Measurements from ENCODE around the gene WWC1. TPM values are rescaled to one million over a fixed set of nuclear protein-coding genes. Genes with fewer than 3 reads are reported as not detected.

The WWC1 gene
- total RNA-seq, 2 experiments from 2014 or later = 0.04 to 0.60 TPM

GRCh38 chr5:168474319-168474718 is 182.9 kb downstream of the WWC1 start:
- ChIA-PET CTCF (interaction anchor here (0.6 kb wide), 1 partner anchor 17 kb away, joined by 3 read pairs; no protein-coding TSS in a partner anchor), POLR2A (no interaction called here)
- no peak overlapping the region for H3K27ac Mint-ChIP-seq
- H3K4me3 Mint-ChIP-seq = no peak overlapping the region
- peaks cover 3% of the 10 kb centered on the region for H3K27me3 Mint-ChIP-seq
- H3K4me1 Mint-ChIP-seq = no peaks in the 10 kb centered on the region
- H3K36me3 Mint-ChIP-seq (ENCODE audit: low read depth) = no peaks in the 10 kb centered on the region
- no peak for DNase-seq
- H3K9me3 Mint-ChIP-seq = no peaks in the 10 kb centered on the region

- H3K4me3 Mint-ChIP-seq = no peak overlapping the region
- H3K36me3 Mint-ChIP-seq (ENCODE audit: low read depth) = no peaks in the 10 kb centered on the region
- ChIA-PET CTCF (no interaction called here), POLR2A (interaction anchor here (0.6 kb wide), 1 partner anchor 278 kb away, joined by 6 read pairs; no protein-coding TSS in a partner anchor)
- peaks cover 11% of the 10 kb centered on the region for H3K4me1 Mint-ChIP-seq
- no peak for DNase-seq
- no peaks in the 10 kb centered on the region for H3K9me3 Mint-ChIP-seq
- H3K27ac Mint-ChIP-seq = no peak overlapping the region
- peaks cover 3% of the 10 kb centered on the region for H3K27me3 Mint-ChIP-seq
These were observed 185.6 kb downstream of the WWC1 start for GRCh38 chr5:168477060-168477459.

GRCh38 chr5:168479166-168479565 is 187.7 kb downstream of the WWC1 start:
- H3K27ac Mint-ChIP-seq = no peak overlapping the region
- H3K27me3 Mint-ChIP-seq = peaks cover 3% of the 10 kb centered on the region
- H3K9me3 Mint-ChIP-seq = no peaks in the 10 kb centered on the region
- peaks cover 16% of the 10 kb centered on the region for H3K4me1 Mint-ChIP-seq
- H3K36me3 Mint-ChIP-seq (ENCODE audit: low read depth) = no peaks in the 10 kb centered on the region
- H3K4me3 Mint-ChIP-seq = no peak overlapping the region
- ChIA-PET CTCF (no interaction called here), POLR2A (no interaction called here)
- no peak for DNase-seq

DNA sequence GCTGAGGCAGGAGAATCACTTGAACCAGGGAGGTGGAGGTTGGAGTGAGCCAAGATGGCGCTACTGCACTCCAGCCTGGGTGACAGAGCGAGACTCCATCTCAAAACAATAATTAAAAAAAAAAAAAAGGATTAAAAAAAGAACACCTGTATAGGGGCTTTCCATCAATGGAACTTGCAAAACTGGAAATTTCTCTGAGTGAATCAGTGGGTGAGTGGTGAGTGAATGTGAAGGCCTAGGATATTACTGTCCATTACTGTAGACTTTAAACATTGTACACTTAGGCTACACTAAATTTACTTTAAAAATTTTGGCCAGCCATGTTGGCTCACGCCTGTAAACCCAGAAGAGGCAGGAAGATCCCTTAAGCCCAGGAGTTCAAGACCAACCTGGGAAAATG is 189.2 kb downstream of the WWC1 start:
- CTCF ChIA-PET = interaction anchor here (1.0 kb wide), 1 partner anchor 24 kb away, joined by 3 read pairs; no protein-coding TSS in a partner anchor
- no peak overlapping the region for H3K4me3 Mint-ChIP-seq
- H3K4me1 Mint-ChIP-seq = peaks cover 22% of the 10 kb centered on the region
- DNase-seq = no peak
- H3K27ac Mint-ChIP-seq = no peak overlapping the region
- H3K36me3 Mint-ChIP-seq (ENCODE audit: low read depth) = no peaks in the 10 kb centered on the region
- H3K27me3 Mint-ChIP-seq = peaks cover 3% of the 10 kb centered on the region
- POLR2A ChIA-PET = no interaction called here
- H3K9me3 Mint-ChIP-seq = no peaks in the 10 kb centered on the region

- peaks cover 30% of the 10 kb centered on the region for H3K4me1 Mint-ChIP-seq
- peak; percentile 28 for DNase-seq
- no peak overlapping the region for H3K4me3 Mint-ChIP-seq
- H3K9me3 Mint-ChIP-seq = no peaks in the 10 kb centered on the region
- ChIA-PET POLR2A (no interaction called here), CTCF (interaction anchor here (0.5 kb wide), 1 partner anchor 54 kb away, joined by 4 read pairs; no protein-coding TSS in a partner anchor)
- H3K27me3 Mint-ChIP-seq = peaks cover 3% of the 10 kb centered on the region
- H3K36me3 Mint-ChIP-seq (ENCODE audit: low read depth) = no peaks in the 10 kb centered on the region
- H3K27ac Mint-ChIP-seq = no peak overlapping the region
These were observed 189.9 kb downstream of the WWC1 start for GRCh38 chr5:168481330-168481788.

- Mint-ChIP-seq H3K27ac (no peak overlapping the region), H3K9me3 (no peaks in the 10 kb centered on the region), H3K4me1 (peaks cover 36% of the 10 kb centered on the region), H3K4me3 (no peak overlapping the region), H3K36me3 (ENCODE audit: low read depth) (peaks cover under 1% of the 10 kb centered on the region), H3K27me3 (peaks cover 3% of the 10 kb centered on the region)
- POLR2A ChIA-PET = no interaction called here
- CTCF ChIA-PET = no interaction called here
- DNase-seq = no peak
These were observed 190.9 kb downstream of the WWC1 start for GRCh38 chr5:168482361-168482760.

DNA sequence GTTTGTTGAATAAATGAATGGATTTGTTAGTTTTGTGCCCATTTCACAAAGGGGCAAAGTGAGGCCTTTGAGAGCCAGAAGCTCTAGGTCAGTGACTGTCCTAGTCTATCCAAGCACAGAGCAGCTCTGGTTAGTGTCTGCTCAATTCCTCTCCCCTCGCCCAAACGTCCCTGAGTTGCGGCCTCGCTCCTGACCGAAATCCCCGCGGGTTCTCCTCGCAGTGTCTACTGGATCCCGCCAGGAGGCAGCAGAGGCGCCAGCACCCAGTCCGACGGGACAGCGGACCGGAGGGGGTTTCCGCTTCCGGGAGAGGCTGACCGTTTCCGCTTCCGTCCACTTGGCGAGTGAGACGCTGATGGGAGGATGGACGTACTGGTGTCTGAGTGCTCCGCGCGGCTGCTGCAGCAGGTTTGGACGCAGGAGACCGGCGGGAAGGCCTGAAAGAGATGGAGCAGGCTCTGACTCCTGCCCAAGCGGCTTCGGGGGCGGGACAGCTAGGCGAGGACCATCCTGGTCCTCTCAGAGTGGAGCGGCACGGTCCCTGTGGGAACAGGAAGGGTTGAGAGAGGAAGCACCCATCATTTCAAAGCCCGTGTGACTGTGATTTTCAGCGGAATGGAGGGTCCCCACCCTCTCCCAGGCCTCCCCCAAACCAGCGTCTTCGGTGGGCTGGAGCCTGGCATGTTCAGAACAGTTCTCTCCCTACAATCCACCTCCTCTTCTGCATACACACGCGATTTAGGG is 194.9 kb downstream of the WWC1 start, which contains the start of gene RARS1:
Gene RARS1 (plus strand): TSS at position 336 of the 744 bp plus-strand sequence. CDS start 28 bp downstream, at position 364.
- H3K4me1 Mint-ChIP-seq = peaks cover 45% of the 10 kb centered on the region
- peak within 1 kb of the TSS; percentile 97 for H3K4me3 Mint-ChIP-seq
- DNase-seq = peak; percentile 91
- CTCF ChIA-PET = interaction anchor here (1.0 to 1.3 kb wide), 3 partner anchors 9 to 18 kb away, joined by 3 to 7 read pairs (median 3); no protein-coding TSS in a partner anchor
- no peaks in the 10 kb centered on the region for H3K27me3 Mint-ChIP-seq
- H3K9me3 Mint-ChIP-seq = no peaks in the 10 kb centered on the region
- POLR2A ChIA-PET = interaction anchor here (0.6 kb wide), 1 partner anchor 237 kb away, joined by 5 read pairs; no protein-coding TSS in a partner anchor
- H3K27ac Mint-ChIP-seq = peak within 1 kb of the TSS; percentile 94
- H3K36me3 Mint-ChIP-seq (ENCODE audit: low read depth) = peaks cover 20% of the 10 kb centered on the region

GRCh38 chr5:168489059-168489458 is 197.6 kb downstream of the WWC1 start:
- Mint-ChIP-seq H3K27ac (no peak overlapping the region), H3K4me1 (peaks cover 32% of the 10 kb centered on the region), H3K27me3 (no peaks in the 10 kb centered on the region), H3K4me3 (no peak overlapping the region), H3K36me3 (ENCODE audit: low read depth) (peaks cover 45% of the 10 kb centered on the region), H3K9me3 (no peaks in the 10 kb centered on the region)
- no peak for DNase-seq
- POLR2A ChIA-PET = no interaction called here
- CTCF ChIA-PET = no interaction called here

GRCh38 chr5:168494057-168494555 is 202.7 kb downstream of the WWC1 start:
- DNase-seq = no peak
- CTCF ChIA-PET = no interaction called here
- Mint-ChIP-seq H3K4me1 (peaks cover 2% of the 10 kb centered on the region), H3K36me3 (ENCODE audit: low read depth) (peaks cover 68% of the 10 kb centered on the region), H3K27me3 (no peaks in the 10 kb centered on the region), H3K27ac (no peak overlapping the region), H3K9me3 (no peaks in the 10 kb centered on the region), H3K4me3 (no peak overlapping the region)
- POLR2A ChIA-PET = interaction anchor here (0.7 kb wide), 1 partner anchor 63 kb away, joined by 4 read pairs; no protein-coding TSS in a partner anchor

DNA sequence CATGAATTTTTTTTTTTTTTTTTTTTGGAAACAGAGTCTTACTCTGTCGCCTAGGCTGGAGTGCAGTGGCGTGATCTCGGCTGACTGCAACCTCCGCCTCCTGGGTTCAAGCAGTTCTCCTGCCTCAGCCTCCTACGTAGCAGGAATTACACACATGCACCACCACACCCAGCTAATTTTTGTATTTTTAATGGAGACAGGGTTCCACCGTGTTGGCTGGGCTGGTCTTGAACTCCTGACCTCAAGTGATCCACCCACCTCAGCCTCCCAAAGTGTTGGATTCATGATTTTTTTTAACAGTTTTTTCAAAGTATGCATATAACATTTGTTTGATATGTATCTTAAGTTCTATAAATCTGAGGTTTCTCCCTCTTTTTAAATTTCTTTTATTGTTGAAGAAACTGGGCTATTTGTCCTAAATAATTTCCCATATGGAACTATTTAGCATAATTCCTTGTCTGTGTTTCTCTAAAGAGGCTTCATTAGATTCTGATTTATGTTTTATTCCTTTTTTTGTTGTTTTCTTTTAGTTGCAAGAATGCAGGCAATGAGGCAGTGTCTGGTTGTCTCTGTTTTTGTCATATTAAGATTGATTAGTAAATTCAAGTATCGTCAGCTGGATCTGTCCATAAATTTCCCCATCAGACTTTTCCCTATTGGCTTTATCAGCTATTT is 211.3 kb downstream of the WWC1 start:
- Mint-ChIP-seq H3K9me3 (no peaks in the 10 kb centered on the region), H3K4me1 (no peaks in the 10 kb centered on the region), H3K4me3 (no peak overlapping the region), H3K27ac (no peak overlapping the region), H3K27me3 (no peaks in the 10 kb centered on the region), H3K36me3 (ENCODE audit: low read depth) (peaks cover 42% of the 10 kb centered on the region)
- no peak for DNase-seq
- CTCF ChIA-PET = no interaction called here
- POLR2A ChIA-PET = no interaction called here

DNA sequence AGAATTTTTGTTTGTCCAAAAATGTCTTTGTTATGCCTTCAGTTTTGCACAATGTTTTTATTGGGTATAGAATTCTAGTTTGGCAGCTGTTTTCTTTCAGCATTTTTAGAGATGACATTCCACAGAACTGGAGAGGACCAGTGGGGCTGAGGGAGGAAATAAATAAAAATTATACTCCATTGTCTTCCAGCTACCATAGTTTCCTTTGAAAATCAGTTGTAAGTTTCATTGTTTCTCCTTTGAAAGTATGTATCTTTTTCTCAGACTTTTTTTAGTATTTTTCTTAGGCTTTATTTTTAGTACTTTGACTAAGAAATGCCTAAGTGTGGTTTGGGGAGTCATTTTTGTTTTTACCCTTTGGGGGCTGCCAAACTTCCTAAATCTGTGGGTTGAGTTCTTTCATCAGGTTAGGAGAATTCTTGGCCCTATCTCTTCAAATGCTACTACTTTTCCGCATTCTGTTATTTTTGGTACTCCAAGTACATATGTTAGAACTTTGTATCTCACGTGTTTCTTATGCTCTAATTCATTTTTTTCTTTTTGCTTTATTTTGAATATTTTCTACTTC is 222.5 kb downstream of the WWC1 start:
- no peaks in the 10 kb centered on the region for H3K27me3 Mint-ChIP-seq
- POLR2A ChIA-PET = no interaction called here

More for the DNA sequence above, 222.5 kb downstream of the WWC1 start:
- Mint-ChIP-seq H3K4me1 (no peaks in the 10 kb centered on the region), H3K27ac (no peak overlapping the region), H3K4me3 (no peak overlapping the region), H3K36me3 (ENCODE audit: low read depth) (peaks cover 86% of the 10 kb centered on the region), H3K9me3 (peaks cover 11% of the 10 kb centered on the region)
- no peak for DNase-seq
- CTCF ChIA-PET = no interaction called here

All from activated CD4-positive, alpha-beta T cell treated with anti-CD3 and anti-CD28 coated beads, Interleukin-2, amount 10 ng/mL, durations not matched to agents 7 days and 5 days (primary cell).